Measurements from ENCODE around the gene TPM1.

DNA sequence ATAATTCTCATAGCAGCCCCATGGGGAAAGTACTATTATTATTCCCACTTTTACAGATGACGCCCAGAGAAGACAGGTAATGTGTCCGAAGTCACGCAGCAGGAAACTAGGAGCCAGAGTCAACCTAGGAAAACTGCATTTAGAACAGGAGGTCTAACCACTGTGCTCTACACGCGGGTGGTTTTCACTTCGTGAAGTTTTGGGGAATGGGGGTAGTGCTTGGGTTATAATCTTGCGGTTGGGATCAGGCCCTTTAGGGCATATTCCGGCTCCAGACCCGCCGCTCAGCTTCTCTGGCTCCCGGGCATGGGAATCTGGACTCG lies 5.2 kb downstream of the TPM1 start:
- TF ChIP-seq, protein P1, sequence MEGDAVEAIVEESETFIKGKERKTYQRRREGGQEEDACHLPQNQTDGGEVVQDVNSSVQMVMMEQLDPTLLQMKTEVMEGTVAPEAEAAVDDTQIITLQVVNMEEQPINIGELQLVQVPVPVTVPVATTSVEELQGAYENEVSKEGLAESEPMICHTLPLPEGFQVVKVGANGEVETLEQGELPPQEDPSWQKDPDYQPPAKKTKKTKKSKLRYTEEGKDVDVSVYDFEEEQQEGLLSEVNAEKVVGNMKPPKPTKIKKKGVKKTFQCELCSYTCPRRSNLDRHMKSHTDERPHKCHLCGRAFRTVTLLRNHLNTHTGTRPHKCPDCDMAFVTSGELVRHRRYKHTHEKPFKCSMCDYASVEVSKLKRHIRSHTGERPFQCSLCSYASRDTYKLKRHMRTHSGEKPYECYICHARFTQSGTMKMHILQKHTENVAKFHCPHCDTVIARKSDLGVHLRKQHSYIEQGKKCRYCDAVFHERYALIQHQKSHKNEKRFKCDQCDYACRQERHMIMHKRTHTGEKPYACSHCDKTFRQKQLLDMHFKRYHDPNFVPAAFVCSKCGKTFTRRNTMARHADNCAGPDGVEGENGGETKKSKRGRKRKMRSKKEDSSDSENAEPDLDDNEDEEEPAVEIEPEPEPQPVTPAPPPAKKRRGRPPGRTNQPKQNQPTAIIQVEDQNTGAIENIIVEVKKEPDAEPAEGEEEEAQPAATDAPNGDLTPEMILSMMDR (conservative IDR thresholded peaks at IDR 0.05; ENCODE audit: low read depth, low read length) = no peak
- no peak for TF ChIP-seq CHD1 (IDR thresholded peaks at IDR 0.05; ENCODE audit: low read depth, low read length)
- TF ChIP-seq POLR2A (IDR thresholded peaks at IDR 0.05; ENCODE audit: low read depth, low read length) = no peak
- TF ChIP-seq BHLHE40 (IDR thresholded peaks at IDR 0.05; ENCODE audit: low read depth, low read length) = no peak
- no peak for TF ChIP-seq RFX5 (IDR thresholded peaks at IDR 0.05; ENCODE audit: low read depth, low read length)
- no peak for TF ChIP-seq USF2 (IDR thresholded peaks at IDR 0.05; ENCODE audit: low read depth, low read length)
- TF ChIP-seq ELK1 (IDR thresholded peaks at IDR 0.05; ENCODE audit: borderline replicate concordance, low read depth, low read length) = no peak
- TF ChIP-seq MAFK (IDR thresholded peaks at IDR 0.05; ENCODE audit: low read depth, low read length) = no peak
- no peak for TF ChIP-seq FOS (IDR thresholded peaks at IDR 0.05; ENCODE audit: low read depth, low read length)
- TF ChIP-seq MXI1 (IDR thresholded peaks at IDR 0.05; ENCODE audit: borderline replicate concordance, low read depth, low read length) = no peak
- no peak for TF ChIP-seq RAD21 (IDR thresholded peaks at IDR 0.05; ENCODE audit: low read length)
- TF ChIP-seq NFE2L2 (IDR thresholded peaks at IDR 0.05; ENCODE audit: low read depth, low read length) = no peak
- TF ChIP-seq CEBPB (IDR thresholded peaks at IDR 0.05; ENCODE audit: low read depth, low read length) = no peak
